ENCODE measurements around the gene TMEM121.
A peak's percentile ranks its signal among the peaks of the same experiment; 100 is the strongest.

The TMEM121 gene

DNA sequence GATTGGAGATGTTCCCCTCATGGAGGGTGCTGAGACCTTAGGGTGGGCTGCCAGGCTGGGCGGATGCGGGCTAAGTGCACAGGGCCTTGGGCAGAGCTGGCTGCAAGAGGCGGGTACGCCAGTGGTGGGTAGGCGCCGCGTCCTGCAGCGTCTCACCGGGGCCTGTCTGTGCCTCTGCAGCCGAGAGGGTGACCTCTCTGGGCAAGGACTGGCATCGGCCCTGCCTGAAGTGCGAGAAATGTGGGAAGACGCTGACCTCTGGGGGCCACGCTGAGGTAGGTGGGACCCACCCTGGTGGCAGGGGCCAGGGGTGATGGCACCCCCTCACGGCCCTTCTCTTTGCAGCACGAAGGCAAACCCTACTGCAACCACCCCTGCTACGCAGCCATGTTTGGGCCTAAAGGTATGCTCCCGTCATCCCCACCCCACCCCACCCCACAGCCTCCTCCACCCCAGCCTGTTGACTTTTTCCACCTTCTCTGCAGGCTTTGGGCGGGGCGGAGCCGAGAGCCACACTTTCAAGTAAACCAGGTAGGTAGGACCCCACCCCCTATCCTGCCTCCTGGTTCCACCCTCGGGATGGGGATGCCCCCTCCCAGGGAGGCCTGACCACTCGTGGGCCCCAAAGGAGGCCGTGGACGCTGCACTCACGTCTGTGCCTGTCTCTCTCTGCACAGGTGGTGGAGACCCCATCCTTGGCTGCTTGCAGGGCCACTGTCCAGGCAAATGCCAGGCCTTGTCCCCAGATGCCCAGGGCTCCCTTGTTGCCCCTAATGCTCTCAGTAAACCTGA is 38.2 kb upstream of the TMEM121 start:
- no peak overlapping the region for H3K4me3 ChIP-seq (ENCODE audit: low read length)
- DNase-seq (ENCODE audit: low read depth): no peak
- TF ChIP-seq, protein P1, sequence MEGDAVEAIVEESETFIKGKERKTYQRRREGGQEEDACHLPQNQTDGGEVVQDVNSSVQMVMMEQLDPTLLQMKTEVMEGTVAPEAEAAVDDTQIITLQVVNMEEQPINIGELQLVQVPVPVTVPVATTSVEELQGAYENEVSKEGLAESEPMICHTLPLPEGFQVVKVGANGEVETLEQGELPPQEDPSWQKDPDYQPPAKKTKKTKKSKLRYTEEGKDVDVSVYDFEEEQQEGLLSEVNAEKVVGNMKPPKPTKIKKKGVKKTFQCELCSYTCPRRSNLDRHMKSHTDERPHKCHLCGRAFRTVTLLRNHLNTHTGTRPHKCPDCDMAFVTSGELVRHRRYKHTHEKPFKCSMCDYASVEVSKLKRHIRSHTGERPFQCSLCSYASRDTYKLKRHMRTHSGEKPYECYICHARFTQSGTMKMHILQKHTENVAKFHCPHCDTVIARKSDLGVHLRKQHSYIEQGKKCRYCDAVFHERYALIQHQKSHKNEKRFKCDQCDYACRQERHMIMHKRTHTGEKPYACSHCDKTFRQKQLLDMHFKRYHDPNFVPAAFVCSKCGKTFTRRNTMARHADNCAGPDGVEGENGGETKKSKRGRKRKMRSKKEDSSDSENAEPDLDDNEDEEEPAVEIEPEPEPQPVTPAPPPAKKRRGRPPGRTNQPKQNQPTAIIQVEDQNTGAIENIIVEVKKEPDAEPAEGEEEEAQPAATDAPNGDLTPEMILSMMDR (IDR thresholded peaks at IDR 0.05; ENCODE audit: insufficient read depth, low read depth, low read length, missing control alignments): no peak

DNA sequence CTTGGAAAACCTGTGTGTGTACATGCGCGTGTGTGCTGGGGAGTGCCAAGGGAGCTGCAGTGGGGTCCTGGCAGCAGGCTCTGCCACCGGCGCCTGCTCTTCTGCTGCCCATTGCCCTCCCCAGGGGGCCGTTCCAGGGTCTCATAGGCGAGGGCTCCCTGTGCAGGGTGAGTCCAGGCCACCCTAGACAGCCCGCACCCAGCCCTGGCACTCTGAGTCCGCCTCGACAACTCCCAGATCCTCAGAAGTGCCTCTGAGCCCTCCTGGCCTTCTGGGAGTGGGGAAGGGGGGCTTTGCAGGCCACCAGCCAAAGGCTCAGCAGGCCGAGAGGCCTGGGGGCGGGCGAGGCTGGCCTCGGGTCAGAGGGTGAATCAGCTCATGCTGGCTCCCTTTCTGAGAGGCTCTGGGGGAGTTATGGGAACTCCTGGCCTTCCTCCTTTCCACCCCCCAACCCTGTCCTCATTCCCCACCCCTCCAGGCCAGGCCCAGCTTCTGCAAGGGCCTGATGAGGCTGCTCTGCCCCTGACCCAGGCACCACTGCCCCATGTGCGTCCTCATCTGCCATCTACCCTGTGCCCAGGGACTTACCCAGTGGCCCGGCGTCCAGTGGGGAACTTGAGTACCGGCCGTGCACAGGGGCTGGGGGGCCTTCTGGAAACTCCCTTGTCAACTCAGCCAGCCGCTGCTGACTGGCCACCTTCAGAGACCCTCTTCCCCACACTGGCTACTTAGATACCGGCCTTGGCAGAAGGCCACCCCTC is 37.4 kb upstream of the TMEM121 start:
- no peak for DNase-seq (ENCODE audit: low read depth)
- TF ChIP-seq, protein P1 (IDR thresholded peaks at IDR 0.05; ENCODE audit: insufficient read depth, low read depth, low read length, missing control alignments): no peak
- H3K4me3 ChIP-seq (ENCODE audit: low read length): no peak overlapping the region

DNA sequence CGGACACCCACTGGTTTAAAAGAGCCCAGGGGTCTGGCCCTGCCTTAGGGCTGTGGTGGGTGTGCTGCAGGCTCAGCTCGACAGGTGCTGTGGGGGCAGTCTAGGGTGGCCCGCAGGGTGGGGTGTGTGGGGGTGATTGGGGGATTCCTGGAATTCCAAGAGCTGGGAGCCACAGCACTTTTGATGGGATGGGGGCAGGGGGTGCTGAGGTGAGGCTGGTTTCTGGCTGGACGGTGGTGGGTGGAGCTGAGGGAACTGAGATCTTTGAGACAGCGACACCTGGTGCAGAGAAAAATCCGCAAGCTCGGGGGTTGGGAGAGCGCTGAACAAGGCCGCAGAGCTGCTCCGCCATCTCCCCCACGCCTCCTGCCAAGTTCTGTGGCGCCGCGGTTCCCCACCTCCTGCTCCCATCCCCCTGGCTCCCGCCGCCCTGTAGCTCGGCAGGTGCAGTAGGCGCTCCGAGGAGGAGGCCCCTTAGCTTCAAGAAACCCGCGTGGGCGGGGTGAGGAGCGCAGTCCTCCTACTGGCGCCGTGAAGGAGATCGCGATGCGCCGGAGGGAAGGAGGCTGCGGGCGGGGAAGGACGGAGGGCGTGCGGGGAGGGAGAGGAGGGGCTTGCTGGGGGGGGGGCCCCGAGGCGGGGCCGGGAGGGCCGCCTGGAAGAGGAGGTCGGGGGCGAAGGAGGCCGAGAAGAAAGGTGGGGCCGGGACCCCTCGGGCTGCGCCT is 36.7 kb upstream of the TMEM121 start:
- H3K4me3 ChIP-seq (ENCODE audit: low read length): peak overlapping the region; percentile 61
- TF ChIP-seq, protein P1 (IDR thresholded peaks at IDR 0.05; ENCODE audit: insufficient read depth, low read depth, low read length, missing control alignments): peak; percentile 71
- DNase-seq (ENCODE audit: low read depth): peak; percentile 92

DNA sequence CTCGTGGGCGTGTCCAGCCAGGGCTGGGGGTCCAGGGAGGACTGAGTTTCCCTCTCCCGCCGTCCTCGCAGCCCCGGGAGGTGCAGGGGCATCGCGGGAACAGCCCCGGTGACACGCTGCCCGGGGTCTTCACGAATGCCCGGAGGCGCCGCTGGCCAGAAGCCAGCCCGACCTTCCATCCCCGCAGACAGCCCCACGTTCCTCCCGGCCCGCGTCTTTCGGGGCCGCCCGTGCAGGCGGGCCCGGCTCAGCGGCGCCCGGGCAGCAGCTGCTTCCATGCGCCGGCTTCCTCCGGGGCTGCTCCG is 36.2 kb upstream of the TMEM121 start:
- DNase-seq (ENCODE audit: low read depth): no peak
- peak overlapping the region; percentile 61 for H3K4me3 ChIP-seq (ENCODE audit: low read length)
- TF ChIP-seq, protein P1 (IDR thresholded peaks at IDR 0.05; ENCODE audit: insufficient read depth, low read depth, low read length, missing control alignments): no peak

DNA sequence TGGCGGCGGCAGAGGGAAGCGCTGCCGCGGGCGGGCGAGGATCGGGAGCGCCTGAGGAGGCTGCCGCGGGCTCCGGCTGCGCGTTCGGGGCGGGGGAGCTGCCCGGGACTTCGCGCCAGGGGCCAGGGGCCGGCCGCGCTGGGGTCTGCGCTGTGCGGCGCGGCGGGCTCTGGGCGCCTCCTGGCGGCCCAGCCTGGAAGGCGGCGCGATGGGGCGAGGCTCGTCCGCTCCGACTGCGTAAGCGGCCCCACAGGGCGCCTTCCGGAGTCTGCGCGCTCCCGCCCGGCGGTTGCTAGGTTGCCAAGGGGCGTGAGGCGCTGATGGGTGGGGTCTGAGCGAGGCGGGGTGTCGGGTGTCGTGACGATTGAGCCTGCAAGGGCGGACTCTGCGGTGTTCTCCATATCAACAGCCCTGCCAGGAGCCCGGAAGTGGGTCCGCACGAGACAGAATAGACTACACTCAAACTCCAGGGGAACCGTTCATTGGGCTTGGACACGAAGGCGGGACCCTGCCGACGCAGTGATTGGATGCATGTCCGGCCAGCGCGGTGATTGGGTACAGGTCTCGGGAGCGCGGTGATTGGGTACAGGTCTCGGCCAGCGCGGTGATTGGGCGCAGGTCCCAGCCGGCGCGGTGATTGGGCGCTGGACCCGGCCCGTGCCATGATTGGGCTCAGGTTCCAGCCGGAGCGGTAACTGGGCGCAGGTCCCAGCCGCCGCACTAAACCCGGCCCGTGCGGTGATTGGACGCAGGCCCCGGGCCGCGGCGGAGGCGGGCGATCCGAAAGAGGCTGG is 35.6 kb upstream of the TMEM121 start, which contains the start of gene TEDC1:
TSS of gene TEDC1 (plus strand) at position 675 of the 794 bp plus-strand sequence. CDS start 130 bp downstream, outside the sequence.
- DNase-seq (ENCODE audit: low read depth): peak; percentile 100
- TF ChIP-seq, protein P1 (IDR thresholded peaks at IDR 0.05; ENCODE audit: insufficient read depth, low read depth, low read length, missing control alignments): peak; percentile 37
- peak within 1 kb of the TSS; percentile 61 for H3K4me3 ChIP-seq (ENCODE audit: low read length)

DNA sequence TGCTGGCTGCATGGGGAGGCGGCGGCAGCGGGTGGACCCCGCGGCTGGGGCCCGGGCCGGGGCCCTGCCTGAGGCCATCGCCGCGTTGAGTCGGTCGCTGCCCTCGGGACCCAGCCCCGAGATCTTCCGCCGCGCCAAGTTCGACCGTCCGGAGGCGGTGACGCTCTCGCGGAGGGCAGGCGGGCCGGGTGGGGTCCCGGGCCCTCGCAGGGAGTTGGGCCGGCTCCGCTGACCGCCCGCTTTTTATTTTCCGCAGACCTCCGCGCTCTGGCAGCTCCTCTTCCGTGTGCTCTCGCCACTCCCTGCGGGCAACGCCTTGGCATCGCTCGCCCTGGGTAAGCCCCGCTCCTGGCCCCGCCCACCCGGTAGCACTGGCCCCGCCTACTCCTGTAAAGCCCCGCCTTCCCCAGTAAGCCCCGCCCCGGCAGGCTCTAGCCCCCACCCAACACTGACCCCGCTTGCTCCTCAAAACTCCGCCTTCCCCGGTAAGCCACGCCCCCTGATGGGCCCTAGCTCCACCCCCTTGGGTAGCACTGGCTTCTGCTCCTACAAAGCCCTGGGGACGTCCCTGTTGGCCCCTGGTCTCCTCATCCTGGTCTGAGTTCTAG is 34.9 kb upstream of the TMEM121 start:
- TF ChIP-seq, protein P1 (IDR thresholded peaks at IDR 0.05; ENCODE audit: insufficient read depth, low read depth, low read length, missing control alignments): no peak
- DNase-seq (ENCODE audit: low read depth): peak; percentile 73
- H3K4me3 ChIP-seq (ENCODE audit: low read length): peak overlapping the region; percentile 60
